ENCODE measurements around the gene PTPRQ. TPM values are rescaled to one million over a fixed set of nuclear protein-coding genes. Genes with fewer than 3 reads are reported as not detected.

PTPRQ gene
- total and polyA plus RNA-seq, 2 of the 8 experiments (the other 6 are each of a cell fraction or from before 2014, with no cell fraction given), result not detected

- H3K23me2 ChIP-seq (ENCODE audit: low read depth, low read length), result no peaks in the 10 kb centered on the region
- FAIRE-seq (no peak), DNase-seq (ENCODE audit: low read depth in 1 of 2, low spot score in 2 of 2) (no peak)
- no peak overlapping the region for H3K27ac ChIP-seq (ENCODE audit: low read depth, low read length)
- no peak overlapping the region for H2BK15ac ChIP-seq (ENCODE audit: low read length)
- no peaks in the 10 kb centered on the region for H3K36me3 ChIP-seq (ENCODE audit: control insufficient read depth in 2 of 4, insufficient read depth in 4 of 4, low read length in 3 of 4)
- H4K5ac ChIP-seq (ENCODE audit: insufficient read length, low read depth, low read length), result no peak overlapping the region
- TF ChIP-seq TCF12 (IDR thresholded peaks at IDR 0.05; ENCODE audit: low read depth, low read length) (no peak), FOSL1 (IDR thresholded peaks at IDR 0.05; ENCODE audit: insufficient read depth, low read depth, low read length) (no peak), PHF8 (conservative IDR thresholded peaks at IDR 0.05; ENCODE audit: low read depth, low read length) (no peak), USF2 (IDR thresholded peaks at IDR 0.05; ENCODE audit: low read length) (no peak), POU5F1 (IDR thresholded peaks at IDR 0.05; ENCODE audit: low read depth, low read length) (no peak), CTCF (IDR thresholded peaks at IDR 0.05; ENCODE audit: control extremely low read depth in 1 of 3, insufficient read depth in 1 of 3, low read depth in 1 of 3, low read length in 3 of 3) (no peak), TEAD4 (IDR thresholded peaks at IDR 0.05; ENCODE audit: low read depth, low read length) (no peak), SP4 (IDR thresholded peaks at IDR 0.05; ENCODE audit: low read length) (no peak), KDM1A (IDR thresholded peaks at IDR 0.05; ENCODE audit: borderline replicate concordance, low read length) (no peak), ZNF274 (IDR thresholded peaks at IDR 0.05; ENCODE audit: borderline replicate concordance, extremely low read depth, low read length) (no peak)
- no peaks in the 10 kb centered on the region for H3K9me3 ChIP-seq (ENCODE audit: insufficient read depth in 2 of 2, low read depth in 1 of 2, low read length in 1 of 2)
- no peak overlapping the region for H2BK20ac ChIP-seq (ENCODE audit: low read length)
- no peak overlapping the region for H3K23ac ChIP-seq (ENCODE audit: insufficient read length)
- H3K4ac ChIP-seq (replicated peaks; ENCODE audit: insufficient read length, low read depth, low read length), result no peak overlapping the region
- H3K18ac ChIP-seq (ENCODE audit: extremely low read depth, low read length), result no peak overlapping the region
- no peak overlapping the region for H2BK120ac ChIP-seq (replicated peaks; ENCODE audit: low read depth, low read length)
- no peak overlapping the region for H2AK5ac ChIP-seq (ENCODE audit: low read depth, low read length)
- no peaks in the 10 kb centered on the region for H3K79me1 ChIP-seq (ENCODE audit: low read depth, low read length)
- no peak overlapping the region for H4K8ac ChIP-seq (ENCODE audit: extremely low read depth, insufficient read depth, low read length)
- H3K27me3 ChIP-seq (replicated peaks in 1 of 4; ENCODE audit: control insufficient read depth in 3 of 4, extremely low read depth in 1 of 4, insufficient read depth in 3 of 4, low read length in 3 of 4), result no peaks in the 10 kb centered on the region
- no peak overlapping the region for H2BK12ac ChIP-seq (ENCODE audit: low read depth, low read length)
- H3K56ac ChIP-seq (replicated peaks; ENCODE audit: insufficient read length, low read depth, low read length), result no peak overlapping the region
- H3K9ac ChIP-seq (replicated peaks in 1 of 4; ENCODE audit: extremely low read depth in 1 of 4, low read depth in 3 of 4, low read length in 3 of 4), result no peak overlapping the region
- no peaks in the 10 kb centered on the region for H4K20me1 ChIP-seq (replicated peaks in 1 of 2; ENCODE audit: control insufficient read depth in 1 of 2, insufficient read depth in 2 of 2, low read length in 2 of 2)
- no peak overlapping the region for H3K4me3 ChIP-seq (ENCODE audit: extremely low read depth in 1 of 4, insufficient read depth in 2 of 4, low read depth in 3 of 4, low read length in 4 of 4)
- ChIA-PET CTCF (ENCODE audit: partially characterized antibody) (no interaction called here), POLR2A (ENCODE audit: partially characterized antibody) (no interaction called here)
- peaks cover 0 to 5% (median 3%) of the 10 kb centered on the region in 4 experiments; a peak in 2 of 7 replicates for H3K4me1 ChIP-seq (replicated peaks in 1 of 4; ENCODE audit: control insufficient read depth in 3 of 4, insufficient read depth in 4 of 4, low read length in 3 of 4)
- no peak overlapping the region for H3K4me2 ChIP-seq (ENCODE audit: insufficient read depth in 1 of 2, low read depth in 2 of 2, low read length in 2 of 2)
- H3K79me2 ChIP-seq (ENCODE audit: control insufficient read depth in 1 of 2, insufficient read depth in 2 of 2, low read length in 2 of 2), result no peaks in the 10 kb centered on the region
- no peak overlapping the region for H2BK5ac ChIP-seq (ENCODE audit: low read depth, low read length)
- no peak overlapping the region for H2AFZ ChIP-seq (ENCODE audit: low read length)
- H3K14ac ChIP-seq (ENCODE audit: insufficient read length), result no peak overlapping the region
- no peak overlapping the region for H4K91ac ChIP-seq (replicated peaks; ENCODE audit: insufficient read length, low read length)
These were observed 183.7 kb downstream of the PTPRQ start for GRCh38 chr12:80627782-80628181.

All from H1 (cell line).